Psoas muscle (tissue), 8 donors: ENCODE data around the gene ZNF394. TPM values are rescaled to one million over a fixed set of nuclear protein-coding genes. Genes with fewer than 3 reads are reported as not detected.

Source experiments
- ATAC-seq, 4 donors: fragments of 200-7000 bp; cut with Tn5 transposase; one replicate each; pipeline ENCODE4 v1.9.1; 2020; ENCODE audit warnings: moderate library complexity in 3 of 4, mild to moderate bottlenecking in 2 of 4
- DNase-seq, 2 donors: peaks; one replicate each; pipeline ENCODE4 v3.0.0-alpha.2; 2020
- H3K27ac ChIP-seq: fragments of 200-600 bp; one replicate; pipeline ENCODE4 v1.8.0; 2022
- H3K27me3 ChIP-seq, 3 donors: fragments of 200-600 bp in 1 of 3; one replicate each; pipeline versions ENCODE4 v1.6.1 to v1.8.0; 2013 to 2022; ENCODE audit warnings: low read length in 2 of 3, mild to moderate bottlenecking in 2 of 3, moderate library complexity in 1 of 3; ENCODE audit not compliant: insufficient read depth in 3 of 3
- H3K36me3 ChIP-seq, 2 donors: fragments of 200-600 bp in 1 of 2; one replicate each; pipeline versions ENCODE4 v1.6.1 to v1.8.0; 2013 to 2022; ENCODE audit warnings: low read depth in 1 of 2, mild to moderate bottlenecking in 1 of 2, moderate library complexity in 1 of 2; ENCODE audit not compliant: insufficient read depth in 1 of 2
- H3K4me1 ChIP-seq: fragments of 200-600 bp; one replicate; pipeline ENCODE4 v1.8.0; 2022
- H3K4me3 ChIP-seq: fragments of 200-600 bp; one replicate; pipeline ENCODE4 v1.8.0; 2022; ENCODE audit warnings: mild to moderate bottlenecking
- H3K9me3 ChIP-seq: fragments of 200-600 bp; one replicate; pipeline ENCODE4 v1.8.0; 2022
- WGBS, 3 donors: extraction: QIAGEN DNeasy Blood & Tissue Kit; methylation state at CpG; one replicate each; pipeline versions ENCODE4 v1.1.6 to v1.1.7; 2013; 5-methylcytosine and 5-hydroxymethylcytosine counted together
- intact Hi-C, 2 donors: fragments of 100-400 bp; cut with DNase I; formaldehyde crosslinking; loops; one replicate each; pipeline versions ENCODE4 v1.11.0 to v1.14.2; 2022
- polyA plus RNA-seq, 3 donors: library from polyadenylated mRNA; stranded (reverse); fragments of 200-250 nt; gene quantifications; one replicate each; pipeline ENCODE4 v1.2.3, GENCODE V29; 2013
- total RNA-seq, 4 donors: library from RNA; stranded (reverse); fragmentation: NEBNext Ultra II Directional in 2 of 4; extraction: Animal tissue kit (Norgen Biotek cat#: 25700) in 2 of 4; gene quantifications; one replicate each; pipeline versions ENCODE4 v1.2.1 to v1.2.4, GENCODE V29; 2021 to 2023
- TF ChIP-seq, protein P1 (sequence below): fragments of 200-600 bp; IDR thresholded peaks from one replicate; pipeline ENCODE4 v1.8.0; 2022; ENCODE audit warnings: antibody characterized with exemption
- donor health status: healthy with polysubstance abuse.
- donor health status: DM: no; HTN: no; CAD: no; lungs with moderate emphysema.
- donor health status: Bipolar disorder and iron deficiency.
- donor health status: healthy.
- donor health status: DM: yes; HTN: yes; CAD: no.
- donor health status: DM: no; HTN: no; CAD: no.
- donor health status: DM: no; HTN: no; CAD: no.
- donor health status: DM: yes; HTN: yes; CAD: no.

The ZNF394 gene
- total and polyA plus RNA-seq, 7 donors, result 9.9 to 17.4 (median 15.9) TPM

GRCh38 chr7:99541212-99541611, 41.1 kb upstream of the ZNF394 start:
- H3K27ac ChIP-seq, result no peak overlapping the region
- DNase-seq (no peak), ATAC-seq (no peak)
- peaks cover 28% of the 10 kb centered on the region for H3K9me3 ChIP-seq
- no peaks in the 10 kb centered on the region for H3K36me3 ChIP-seq
- H3K4me3 ChIP-seq, result no peak overlapping the region
- no peaks in the 10 kb centered on the region for H3K27me3 ChIP-seq
- 85 to 90% (median 90%) methylated on average over 9 of the region's 9 CpGs for WGBS, 3 donors
- H3K4me1 ChIP-seq, result no peaks in the 10 kb centered on the region
- intact Hi-C loops, result no loop called here
- TF ChIP-seq, protein P1, sequence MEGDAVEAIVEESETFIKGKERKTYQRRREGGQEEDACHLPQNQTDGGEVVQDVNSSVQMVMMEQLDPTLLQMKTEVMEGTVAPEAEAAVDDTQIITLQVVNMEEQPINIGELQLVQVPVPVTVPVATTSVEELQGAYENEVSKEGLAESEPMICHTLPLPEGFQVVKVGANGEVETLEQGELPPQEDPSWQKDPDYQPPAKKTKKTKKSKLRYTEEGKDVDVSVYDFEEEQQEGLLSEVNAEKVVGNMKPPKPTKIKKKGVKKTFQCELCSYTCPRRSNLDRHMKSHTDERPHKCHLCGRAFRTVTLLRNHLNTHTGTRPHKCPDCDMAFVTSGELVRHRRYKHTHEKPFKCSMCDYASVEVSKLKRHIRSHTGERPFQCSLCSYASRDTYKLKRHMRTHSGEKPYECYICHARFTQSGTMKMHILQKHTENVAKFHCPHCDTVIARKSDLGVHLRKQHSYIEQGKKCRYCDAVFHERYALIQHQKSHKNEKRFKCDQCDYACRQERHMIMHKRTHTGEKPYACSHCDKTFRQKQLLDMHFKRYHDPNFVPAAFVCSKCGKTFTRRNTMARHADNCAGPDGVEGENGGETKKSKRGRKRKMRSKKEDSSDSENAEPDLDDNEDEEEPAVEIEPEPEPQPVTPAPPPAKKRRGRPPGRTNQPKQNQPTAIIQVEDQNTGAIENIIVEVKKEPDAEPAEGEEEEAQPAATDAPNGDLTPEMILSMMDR, result no peak

- intact Hi-C loops, result no loop called here
- WGBS, 3 donors, result 92 to 93% (median 93%) methylated on average over 5 of the region's 5 CpGs
- no peak overlapping the region for H3K27ac ChIP-seq
- H3K4me1 ChIP-seq, result no peaks in the 10 kb centered on the region
- no peak overlapping the region for H3K4me3 ChIP-seq
- ATAC-seq (no peak), DNase-seq (no peak)
- H3K36me3 ChIP-seq, result no peaks in the 10 kb centered on the region
- TF ChIP-seq, protein P1, result no peak
- no peaks in the 10 kb centered on the region for H3K27me3 ChIP-seq
- peaks cover 28% of the 10 kb centered on the region for H3K9me3 ChIP-seq
Observed at GRCh38 chr7:99540542-99540941, 40.5 kb upstream of the ZNF394 start.

- H3K36me3 ChIP-seq, result no peaks in the 10 kb centered on the region
- DNase-seq (no peak), ATAC-seq (no peak)
- intact Hi-C loops, result no loop called here
- H3K9me3 ChIP-seq, result peaks cover 28% of the 10 kb centered on the region
- no peaks in the 10 kb centered on the region for H3K4me1 ChIP-seq
- TF ChIP-seq, protein P1, result no peak
- no peak overlapping the region for H3K27ac ChIP-seq
- H3K27me3 ChIP-seq, result no peaks in the 10 kb centered on the region
- WGBS, 3 donors, result 72 to 77% (median 73%) methylated on average over 7 of the region's 7 CpGs
- H3K4me3 ChIP-seq, result no peak overlapping the region
Observed at GRCh38 chr7:99539213-99539811, 39.2 kb upstream of the ZNF394 start.

DNA sequence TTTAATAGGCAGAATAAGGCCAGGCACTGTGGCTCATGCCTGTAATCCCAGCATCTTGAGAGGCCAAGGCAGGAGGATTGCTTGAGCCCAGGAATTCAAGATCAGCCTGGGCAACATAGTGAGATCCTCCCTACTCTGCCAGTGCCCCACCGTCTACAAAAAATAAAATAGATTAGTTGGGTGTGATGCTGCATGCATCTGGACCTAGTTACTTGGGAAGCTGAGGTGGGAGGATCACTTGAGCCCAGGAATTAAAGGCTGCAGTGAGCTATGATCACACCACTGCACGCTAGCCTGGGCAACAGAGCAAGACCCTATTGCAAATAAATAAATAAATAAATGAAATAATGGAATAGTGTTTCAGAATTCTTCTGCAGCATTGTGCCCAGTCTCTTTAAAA, 35.6 kb upstream of the ZNF394 start:
- intact Hi-C loops, result no loop called here
- Histone ChIP-seq H3K27me3 (no peaks in the 10 kb centered on the region), H3K4me3 (no peak overlapping the region), H3K9me3 (peaks cover 53% of the 10 kb centered on the region), H3K4me1 (no peaks in the 10 kb centered on the region), H3K27ac (no peak overlapping the region), H3K36me3 (peaks cover 23 to 25% of the 10 kb centered on the region in 2 donors)
- DNase-seq (no peak), ATAC-seq (no peak)
- TF ChIP-seq, protein P1, result no peak
- WGBS, 3 donors, result 97 to 100% (median 97%) methylated on average over 2 of the region's 2 CpGs

- H3K4me1 ChIP-seq, result no peaks in the 10 kb centered on the region
- 98 to 99% (median 98%) methylated on average over 12 of the region's 12 CpGs for WGBS, 3 donors
- no peaks in the 10 kb centered on the region for H3K27me3 ChIP-seq
- no peak overlapping the region for H3K27ac ChIP-seq
- H3K36me3 ChIP-seq, result peaks cover 30 to 64% of the 10 kb centered on the region in 2 donors
- intact Hi-C loops, result no loop called here
- DNase-seq (no peak), ATAC-seq (no peak)
- TF ChIP-seq, protein P1, result no peak
- no peak overlapping the region for H3K4me3 ChIP-seq
- H3K9me3 ChIP-seq, result peaks cover 60% of the 10 kb centered on the region
Observed at GRCh38 chr7:99531354-99531765, 31.3 kb upstream of the ZNF394 start.
